Amniotic stem cell (primary cell): ENCODE measurements around the gene KIF26A.

ENCODE experiments used
- DNase-seq: peaks from one replicate; lab custom pipeline; 2025; lab: John Stamatoyannopoulos, UW

The KIF26A gene

GRCh38 chr14:104112609-104113571 lies 25.5 kb upstream of the KIF26A start:
- no peak for DNase-seq

- DNase-seq = no peak
Measured at GRCh38 chr14:104113631-104114420, 24.6 kb upstream of the KIF26A start.

- no peak for DNase-seq
Measured at GRCh38 chr14:104114421-104115130, 23.8 kb upstream of the KIF26A start.

- no peak for DNase-seq
Measured at GRCh38 chr14:104115131-104115600, 23.2 kb upstream of the KIF26A start.

- DNase-seq = no peak
Measured at GRCh38 chr14:104115691-104116287, 22.6 kb upstream of the KIF26A start.

GRCh38 chr14:104116288-104116755 lies 22.1 kb upstream of the KIF26A start:
- no peak for DNase-seq

- DNase-seq = no peak
Measured at GRCh38 chr14:104116756-104117340, 21.5 kb upstream of the KIF26A start.

GRCh38 chr14:104117341-104118005 lies 20.9 kb upstream of the KIF26A start:
- no peak for DNase-seq

GRCh38 chr14:104118006-104118844 lies 20.2 kb upstream of the KIF26A start:
- DNase-seq = no peak

GRCh38 chr14:104119119-104119487 lies 19.3 kb upstream of the KIF26A start:
- no peak for DNase-seq

- DNase-seq = no peak
Measured at GRCh38 chr14:104119488-104120251, 18.7 kb upstream of the KIF26A start.

- DNase-seq = no peak
Measured at GRCh38 chr14:104120281-104120741, 18.1 kb upstream of the KIF26A start.

- no peak for DNase-seq
Measured at GRCh38 chr14:104121142-104121541, 17.2 kb upstream of the KIF26A start.

- no peak for DNase-seq
Measured at GRCh38 chr14:104123879-104124278, 14.5 kb upstream of the KIF26A start.

GRCh38 chr14:104125011-104125410 lies 13.4 kb upstream of the KIF26A start:
- DNase-seq = no peak

GRCh38 chr14:104126753-104127152 lies 11.6 kb upstream of the KIF26A start:
- DNase-seq = no peak

- no peak for DNase-seq
Measured at GRCh38 chr14:104128981-104129380, 9.4 kb upstream of the KIF26A start.

- DNase-seq = no peak
Measured at GRCh38 chr14:104129556-104129955, 8.8 kb upstream of the KIF26A start.
